A549 treated with AZD2906 at 1 μM for 4 hours (cell line): ENCODE data around the gene EIF4E2. TPM values are rescaled to one million over a fixed set of nuclear protein-coding genes. Genes with fewer than 3 reads are reported as not detected.

Experiments
- total RNA-seq: library from RNA; stranded (reverse); fragments of 200-300 nt; extraction: Qiagen RNA extraction; gene quantifications from 5 replicates; pipeline ENCODE4 v1.2.3, GENCODE V29; 2022

Gene EIF4E2
- 83.5 to 210 TPM (median 86.1 TPM) in 5 replicates for total RNA-seq

GRCh38 chr2:232550354-232551249 lies at the start of gene EIF4E2, which contains the start of gene TIGD1:
EIF4E2 (plus strand) TSS chr2:232550689; CDS start chr2:232550725, 36 bp downstream.
TIGD1 (minus strand) TSS chr2:232550557; CDS start chr2:232549882, 675 bp downstream.

GRCh38 chr2:232519581-232520438 lies 30.7 kb upstream of the EIF4E2 start, which contains the start of gene PRSS56:
PRSS56 (plus strand) TSS chr2:232520388; CDS start chr2:232520599, 211 bp downstream.

GRCh38 chr2:232525791-232526371 lies 24.6 kb upstream of the EIF4E2 start, which contains the start of gene CHRND:
CHRND (plus strand) TSS chr2:232526160; CDS start chr2:232526216, 56 bp downstream.

GRCh38 chr2:232539298-232540231 lies 10.9 kb upstream of the EIF4E2 start, which contains the start of gene CHRNG:
CHRNG (plus strand) TSS chr2:232539692; CDS start chr2:232539748, 56 bp downstream.

Other genes with a start within 250 kb of the EIF4E2 start
- gene ALPP, start 171.9 kb upstream of the EIF4E2 start, total RNA-seq: 16.1 to 18.1 TPM (median 16.2 TPM) in 5 replicates
- gene ALPG, start 143.8 kb upstream of the EIF4E2 start, total RNA-seq: 0.33 to 0.55 TPM (median 0.50 TPM) in 5 replicates
- 0.05 TPM in 1 of 5 replicates, not detected in the others for gene ALPI, start 94.5 kb upstream of the EIF4E2 start, total RNA-seq
- gene ECEL1, start 62.9 kb upstream of the EIF4E2 start, total RNA-seq: 0.15 to 0.25 TPM (median 0.23 TPM) in 5 replicates
- 0.06 to 0.17 TPM (median 0.09 TPM) in 5 replicates for gene PRSS56, start 30.3 kb upstream of the EIF4E2 start, total RNA-seq
- not detected in 5 replicates for gene CHRND, start 24.5 kb upstream of the EIF4E2 start, total RNA-seq
- gene CHRNG, start 11.0 kb upstream of the EIF4E2 start, total RNA-seq: not detected in 5 replicates
- gene TIGD1, start 132 bp upstream of the EIF4E2 start, total RNA-seq: 3.9 to 4.6 TPM (median 4.3 TPM) in 5 replicates
- 3.5 to 5.3 TPM (median 4.2 TPM) in 5 replicates for gene EFHD1, start 82.9 kb downstream of the EIF4E2 start, total RNA-seq
- 22.6 to 29.0 TPM (median 26.3 TPM) in 5 replicates for gene GIGYF2, start 146.6 kb downstream of the EIF4E2 start, total RNA-seq
- not detected in 5 replicates for gene KCNJ13, start 225.9 kb downstream of the EIF4E2 start, total RNA-seq